ENCODE measurements around the gene PACSIN2. TPM values are rescaled to one million over a fixed set of nuclear protein-coding genes. Genes with fewer than 3 reads are reported as not detected.

Gene PACSIN2
- total RNA-seq, 1 experiment from 2014 or later = 60.2 TPM

GRCh38 chr22:43000441-43001175, 14.3 kb downstream of the PACSIN2 start:
- in situ Hi-C loops (cut with HindIII; ENCODE audit: low pct_unique_long_range_greater_than_20kb, low sequenced_read_pairs) (no loop called here), intact Hi-C loops (cut with micrococcal nuclease; ENCODE audit: unreplicated experiment) (no loop called here)
- BruUV-seq (replicated peaks) = no TSS peak
- no peak for TF ChIP-seq TCF7L2 (IDR thresholded peaks at IDR 0.05; ENCODE audit: low read depth, low read length)
- no peak for TF ChIP-seq REST (IDR thresholded peaks at IDR 0.05; ENCODE audit: insufficient read depth in 1 of 2, low read depth in 2 of 2, low read length in 1 of 2)
- no peak for TF ChIP-seq CTCF (IDR thresholded peaks at IDR 0.05)
- TF ChIP-seq SIN3A (IDR thresholded peaks at IDR 0.05; ENCODE audit: borderline replicate concordance, insufficient read depth, low read depth, low read length) = no peak
- no peak for TF ChIP-seq POLR2AphosphoS5 (IDR thresholded peaks at IDR 0.05; ENCODE audit: low read depth, low read length)
- Histone ChIP-seq H3K4me1 (ENCODE audit: control insufficient read depth, insufficient read depth, low read length) (peaks cover 33% of the 10 kb centered on the region), H3K9me3 (ENCODE audit: control insufficient read depth, insufficient read depth, low read depth, low read length) (no peaks in the 10 kb centered on the region), H3K36me3 (ENCODE audit: control insufficient read depth, insufficient read depth, low read length) (no peaks in the 10 kb centered on the region), H3K27ac (ENCODE audit: low read length) (no peak overlapping the region), H3K27me3 (ENCODE audit: control insufficient read depth, insufficient read depth, low read length) (no peaks in the 10 kb centered on the region), H3K4me3 (ENCODE audit: low read depth in 2 of 2, low read length in 2 of 2) (no peak overlapping the region)
- CTCF ChIA-PET = no interaction called here
- POLR2A ChIA-PET = interaction anchor here (0.6 kb wide), 1 partner anchor 159 kb away, joined by 12 read pairs; no protein-coding TSS in a partner anchor
- DNase-seq (ENCODE audit: low read depth, low spot score) (no peak), ATAC-seq (no peak)

GRCh38 chr22:42997582-42998090, 17.3 kb downstream of the PACSIN2 start:
- Histone ChIP-seq H3K9me3 (ENCODE audit: control insufficient read depth, insufficient read depth, low read depth, low read length) (no peaks in the 10 kb centered on the region), H3K4me1 (ENCODE audit: control insufficient read depth, insufficient read depth, low read length) (peaks cover 32% of the 10 kb centered on the region), H3K27ac (ENCODE audit: low read length) (0 out of 2 replicates have a peak overlapping the region, but pooled peaks have one; percentile 12), H3K36me3 (ENCODE audit: control insufficient read depth, insufficient read depth, low read length) (no peaks in the 10 kb centered on the region), H3K27me3 (ENCODE audit: control insufficient read depth, insufficient read depth, low read length) (no peaks in the 10 kb centered on the region), H3K4me3 (ENCODE audit: low read depth in 2 of 2, low read length in 2 of 2) (no peak overlapping the region)
- CTCF ChIA-PET = interaction anchor here (0.8 kb wide), 1 partner anchor 10 kb away, joined by 3 read pairs; no protein-coding TSS in a partner anchor
- in situ Hi-C loops (cut with HindIII; ENCODE audit: low pct_unique_long_range_greater_than_20kb, low sequenced_read_pairs) = no loop called here
- ATAC-seq (no peak), DNase-seq (ENCODE audit: low read depth, low spot score) (no peak)
- intact Hi-C loops (cut with micrococcal nuclease; ENCODE audit: unreplicated experiment) = no loop called here
- no peak for TF ChIP-seq SIN3A (IDR thresholded peaks at IDR 0.05; ENCODE audit: borderline replicate concordance, insufficient read depth, low read depth, low read length)
- no peak for TF ChIP-seq CTCF (IDR thresholded peaks at IDR 0.05)
- TF ChIP-seq REST (IDR thresholded peaks at IDR 0.05; ENCODE audit: insufficient read depth in 1 of 2, low read depth in 2 of 2, low read length in 1 of 2) = no peak
- no peak for TF ChIP-seq TCF7L2 (IDR thresholded peaks at IDR 0.05; ENCODE audit: low read depth, low read length)
- TF ChIP-seq POLR2AphosphoS5 (IDR thresholded peaks at IDR 0.05; ENCODE audit: low read depth, low read length) = no peak
- no TSS peak for BruUV-seq (replicated peaks)
- POLR2A ChIA-PET = no interaction called here
